ENCODE measurements around the gene CCDC146.
"Not testable (repeated sequence)": the region's sequence is repeated elsewhere in the genome, so short reads cannot be mapped to it uniquely, and the experiment has no call there.

CCDC146 gene

GRCh38 chr7:77121860-77122681 is at the start of gene CCDC146:
TSS of gene CCDC146 (plus strand) at chr7:77122615. CDS start at chr7:77167669, 45,054 bp downstream.
- DNase-seq, result peak; percentile 98

DNA sequence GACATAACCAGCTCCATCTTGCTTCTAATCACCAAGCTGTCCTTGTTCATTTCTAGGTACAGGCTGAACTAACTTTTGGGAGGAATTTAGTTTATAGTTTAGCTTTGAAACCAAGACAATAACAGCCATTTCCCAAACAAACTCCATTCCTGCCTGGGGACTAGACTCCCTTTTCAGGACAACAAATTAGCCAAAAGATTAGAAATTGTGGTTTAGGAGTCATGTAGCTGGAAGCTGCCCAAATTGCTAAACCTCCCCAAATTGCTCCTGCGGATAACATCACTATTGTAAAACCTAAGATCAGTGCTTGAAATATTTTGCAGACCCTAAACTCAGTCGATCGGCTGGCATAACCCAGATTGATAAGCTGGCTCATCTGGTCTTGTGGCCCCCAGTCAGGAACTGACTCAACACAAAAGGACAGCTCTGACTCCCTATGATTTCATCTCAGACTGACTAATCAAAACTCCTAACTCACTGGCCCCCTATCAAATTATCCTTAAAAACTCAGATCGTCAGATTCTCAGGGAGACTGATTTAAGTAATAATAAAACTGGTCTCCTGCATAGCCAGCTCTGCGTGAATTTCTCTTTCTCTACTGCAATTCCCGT is 47.5 kb upstream of the CCDC146 start:
- DNase-seq, result not testable (repeated sequence)

- not testable (repeated sequence) for DNase-seq
Observed at GRCh38 chr7:77077060-77077459, 45.4 kb upstream of the CCDC146 start.

DNA sequence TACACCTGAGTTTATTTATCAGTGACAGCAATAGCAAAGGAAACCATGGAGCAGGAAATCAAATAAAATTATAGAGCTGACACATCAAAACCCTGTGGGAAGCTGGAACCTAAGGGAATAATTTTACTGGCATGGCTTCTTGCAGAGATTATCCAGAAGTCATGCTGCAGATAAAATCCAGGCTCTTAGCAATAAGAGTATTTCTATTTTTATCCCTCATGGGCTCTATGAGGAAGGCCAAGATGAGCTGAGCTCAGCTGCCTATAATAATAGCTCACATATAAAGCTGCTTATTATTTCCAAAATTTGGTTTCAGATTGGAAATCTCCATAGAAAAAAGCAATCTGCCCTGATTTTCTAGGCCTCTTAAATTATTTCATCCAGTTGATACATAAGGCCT is 43.3 kb upstream of the CCDC146 start:
- DNase-seq, result not testable (repeated sequence)

DNA sequence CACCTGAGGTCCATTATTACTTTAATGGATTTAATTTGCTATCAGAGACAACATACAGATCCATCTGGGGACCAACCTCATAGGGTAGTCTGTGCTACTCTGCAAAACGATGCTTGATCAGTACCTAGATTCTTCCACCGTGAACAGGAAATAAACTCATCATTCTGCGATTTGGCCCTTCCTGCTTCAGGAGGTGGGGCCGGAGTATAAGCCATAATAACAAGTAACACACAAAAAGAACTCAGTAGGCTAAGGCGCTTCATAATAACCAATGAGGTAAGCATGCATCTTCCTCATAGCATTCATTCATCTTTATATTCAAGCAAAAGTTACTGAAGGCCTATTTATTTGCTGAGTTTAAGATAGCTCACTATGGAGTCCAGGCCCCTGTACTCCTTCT is 42.8 kb upstream of the CCDC146 start:
- not testable (repeated sequence) for DNase-seq

- DNase-seq, result not testable (repeated sequence)
Observed at GRCh38 chr7:77080236-77080635, 42.2 kb upstream of the CCDC146 start.

DNA sequence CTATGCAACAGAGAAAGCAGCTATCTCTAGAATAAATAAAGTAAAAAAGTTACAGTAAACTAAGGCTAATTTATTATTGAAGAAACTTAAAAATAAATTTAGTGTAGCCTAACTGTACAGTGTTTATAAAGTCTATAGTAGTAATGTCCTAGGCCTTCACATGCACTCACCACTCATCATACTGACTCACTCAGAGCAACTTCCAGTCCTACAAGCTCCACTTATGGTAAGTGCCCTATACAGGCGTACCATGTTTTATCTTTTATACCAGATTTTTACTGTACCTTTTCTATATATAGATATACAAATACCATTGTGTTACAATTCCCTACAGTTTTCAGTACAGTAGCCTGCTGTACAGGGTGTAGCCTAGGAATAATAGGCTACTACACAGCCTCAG is 40.2 kb upstream of the CCDC146 start:
- DNase-seq, result not testable (repeated sequence)

GRCh38 chr7:77092301-77092700 is 30.1 kb upstream of the CCDC146 start:
- DNase-seq, result not testable (repeated sequence)

- DNase-seq, result not testable (repeated sequence)
Observed at GRCh38 chr7:77100501-77100900, 21.9 kb upstream of the CCDC146 start.

GRCh38 chr7:77101187-77101586 is 21.2 kb upstream of the CCDC146 start:
- not testable (repeated sequence) for DNase-seq

- not testable (repeated sequence) for DNase-seq
Observed at GRCh38 chr7:77102671-77103070, 19.7 kb upstream of the CCDC146 start.

DNA sequence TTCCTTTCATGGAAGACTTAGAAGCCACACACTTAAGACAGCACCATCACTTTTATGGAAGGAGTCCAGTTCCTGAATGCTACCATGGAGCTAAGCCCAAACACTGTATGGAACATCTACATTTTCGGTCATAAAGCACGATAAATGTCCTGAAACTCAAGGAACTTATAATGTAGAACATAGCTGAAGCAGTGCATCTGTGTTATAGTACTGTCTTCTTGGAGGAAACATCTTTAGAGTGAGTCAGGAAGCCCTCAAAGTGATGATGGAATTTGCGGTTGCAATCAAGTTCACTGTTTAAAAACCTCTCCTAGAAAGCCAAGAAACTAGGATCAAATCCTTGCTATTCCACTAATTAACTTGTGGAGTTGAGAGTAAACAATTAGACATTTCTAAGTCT is 16.5 kb upstream of the CCDC146 start:
- not testable (repeated sequence) for DNase-seq

- DNase-seq, result not testable (repeated sequence)
Observed at GRCh38 chr7:77107659-77108058, 14.8 kb upstream of the CCDC146 start.

- not testable (repeated sequence) for DNase-seq
Observed at GRCh38 chr7:77108362-77108761, 14.1 kb upstream of the CCDC146 start.

- not testable (repeated sequence) for DNase-seq
Observed at GRCh38 chr7:77112719-77113306, 9.6 kb upstream of the CCDC146 start.

DNA sequence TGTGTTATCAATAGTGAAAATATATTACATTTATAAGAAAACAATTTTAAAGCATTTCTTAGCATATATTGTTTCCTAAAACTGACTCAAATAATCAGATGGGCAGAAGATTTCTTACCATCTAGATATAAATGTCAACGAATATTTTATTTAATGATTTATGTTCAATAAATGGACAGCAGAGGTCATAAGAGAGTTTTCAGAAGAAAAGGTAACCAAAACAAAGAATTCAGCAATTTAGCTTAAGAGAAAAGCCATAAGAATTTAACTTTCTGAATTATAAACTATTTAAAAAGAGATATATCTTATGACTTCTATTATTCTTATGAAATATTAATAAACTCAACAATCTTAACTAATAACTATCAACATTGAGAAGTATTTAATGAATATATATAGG is 3.1 kb downstream of the CCDC146 start:
- DNase-seq, result not testable (repeated sequence)

DNA sequence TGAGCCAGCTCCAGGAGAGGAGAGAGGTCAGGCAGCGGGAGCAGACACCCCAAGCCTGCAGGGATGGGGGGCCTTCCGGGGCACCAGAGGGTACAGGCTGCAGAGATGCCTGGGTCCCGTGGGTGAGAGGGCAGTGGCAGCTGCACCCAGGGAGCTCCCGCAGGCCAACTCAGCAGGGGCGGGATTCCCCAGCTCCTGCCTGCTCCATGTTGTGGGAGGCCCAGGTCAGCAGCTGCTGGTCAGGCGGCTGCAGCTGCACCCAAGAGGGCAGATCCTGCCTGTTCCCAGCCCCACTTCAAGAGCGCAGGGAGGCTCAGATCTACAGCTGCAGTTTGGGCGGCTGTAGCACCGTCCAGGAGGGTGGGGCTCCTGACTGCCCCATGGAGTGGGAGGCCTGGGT is 4.6 kb downstream of the CCDC146 start:
- DNase-seq, result not testable (repeated sequence)

DNA sequence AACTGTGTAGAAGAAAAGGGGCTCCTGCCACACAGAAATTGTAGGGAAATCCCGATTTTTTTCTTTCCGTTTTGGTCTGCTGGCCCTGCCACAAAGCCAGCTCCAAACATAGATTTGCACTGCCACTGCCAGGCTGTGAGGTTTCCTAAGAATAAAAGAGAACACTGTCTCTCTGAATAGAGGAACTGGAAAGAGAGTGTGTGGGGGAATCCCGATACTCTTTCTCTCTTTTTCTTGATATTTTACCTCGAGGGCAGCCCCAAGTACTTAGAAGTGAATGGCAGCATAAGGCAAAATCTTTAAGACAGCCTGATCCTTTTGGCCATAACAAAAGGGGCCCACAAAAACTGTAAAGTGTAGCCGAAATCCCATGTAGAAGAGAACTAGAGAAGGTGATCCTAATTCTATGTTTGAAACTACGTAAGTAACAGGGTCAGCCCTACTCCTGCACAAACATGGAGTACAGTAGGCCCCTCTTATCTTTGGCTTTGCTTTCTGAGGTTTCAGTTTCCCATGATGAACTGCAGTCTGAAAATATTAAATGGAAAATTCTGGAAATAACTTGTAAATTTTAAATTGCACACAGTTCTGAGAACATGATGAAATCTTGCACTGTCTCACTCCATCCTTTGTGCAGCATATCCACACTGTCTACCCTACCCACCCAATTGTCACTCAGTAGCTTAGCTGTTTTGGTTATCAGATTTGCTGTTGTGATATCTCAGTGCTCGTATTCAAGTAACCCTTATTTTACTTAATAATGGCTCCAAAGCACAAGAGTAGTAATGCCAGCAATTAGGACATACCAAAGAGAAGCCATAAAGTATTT is 6.4 kb downstream of the CCDC146 start:
- DNase-seq, result not testable (repeated sequence)

- not testable (repeated sequence) for DNase-seq
Observed at GRCh38 chr7:77131781-77132180, 9.4 kb downstream of the CCDC146 start.

GRCh38 chr7:77138668-77139067 is 16.3 kb downstream of the CCDC146 start:
- DNase-seq, result not testable (repeated sequence)

DNA sequence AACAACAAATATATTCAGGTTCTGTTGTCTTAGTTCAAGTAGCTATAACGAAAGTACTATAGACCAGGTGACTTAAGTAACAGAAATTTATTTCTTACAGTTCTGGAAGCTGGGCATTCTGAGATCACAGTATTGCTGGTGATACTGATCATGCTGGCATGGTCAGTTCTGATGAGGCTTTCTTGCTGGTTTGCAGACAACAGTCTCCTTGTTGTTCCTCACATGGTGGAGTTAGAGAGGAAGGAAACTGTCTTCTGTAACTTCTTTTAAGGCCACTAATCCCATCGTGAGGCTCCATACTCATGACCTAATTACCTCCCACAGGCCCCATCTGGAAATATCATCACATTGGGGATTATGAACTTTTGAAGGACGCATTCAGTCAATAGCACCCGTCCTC is 17.9 kb downstream of the CCDC146 start:
- DNase-seq, result not testable (repeated sequence)

- DNase-seq, result not testable (repeated sequence)
Observed at GRCh38 chr7:77152232-77152631, 29.8 kb downstream of the CCDC146 start.
